Mammary epithelial cell (primary cell): ENCODE data around the gene FYN.

Source experiments
- CTCF ChIP-seq, 2 donors: IDR thresholded peaks in 1 of 2; conservative IDR thresholded peaks in 1 of 2; 2 replicates each; pipeline ENCODE4 v1.5.1; 2011 to 2012; ENCODE audit warnings: inconsistent platforms in 2 of 2, low read length in 2 of 2, mild to moderate bottlenecking in 2 of 2, control low read depth in 1 of 2, low read depth in 1 of 2; ENCODE audit not compliant: insufficient read depth in 1 of 2; ENCODE audit errors: extremely low read depth in 1 of 2
- EZH2 ChIP-seq: IDR thresholded peaks from 2 replicates; pipeline ENCODE4 v1.6.1; 2012; ENCODE audit warnings: low read length, inconsistent platforms, borderline replicate concordance

- no peak for TF ChIP-seq CTCF (conservative IDR thresholded peaks at IDR 0.05 in 1 of 2, IDR thresholded peaks at IDR 0.05 in 1 of 2; ENCODE audit: extremely low read depth in 1 of 2, insufficient read depth in 1 of 2, low read depth in 1 of 2, low read length in 2 of 2)
- TF ChIP-seq EZH2: no peak
Measured at GRCh38 chr6:111794300-111794699, 79.0 kb downstream of the FYN start.
